Measurements from ENCODE around the gene SHISA5. TPM values are rescaled to one million over a fixed set of nuclear protein-coding genes. Genes with fewer than 3 reads are reported as not detected.

Gene SHISA5
- total and polyA plus RNA-seq, 2 of the 8 experiments (the other 6 are each of a cell fraction or from before 2014, with no cell fraction given): 196 to 315 TPM

DNA sequence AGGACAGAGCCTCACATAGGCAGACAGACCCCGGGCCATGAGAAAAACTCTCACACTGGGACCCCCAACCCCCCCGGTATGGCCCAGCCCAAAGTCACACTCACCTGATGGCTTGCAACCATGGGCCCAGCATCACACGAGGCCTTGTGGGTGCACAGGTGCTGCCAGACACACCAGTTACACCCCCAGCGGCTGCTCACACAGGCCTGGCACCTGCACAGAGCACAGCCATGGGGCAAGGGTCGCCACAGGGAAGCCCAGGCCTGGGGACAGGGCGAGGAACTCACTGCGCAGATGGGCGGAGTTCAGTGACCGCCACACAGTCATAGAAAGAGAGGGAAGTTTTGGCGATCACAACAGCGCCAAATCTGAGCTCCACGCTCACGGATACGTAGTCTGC is 83.4 kb downstream of the SHISA5 start (continued):
- TF ChIP-seq, protein P1, sequence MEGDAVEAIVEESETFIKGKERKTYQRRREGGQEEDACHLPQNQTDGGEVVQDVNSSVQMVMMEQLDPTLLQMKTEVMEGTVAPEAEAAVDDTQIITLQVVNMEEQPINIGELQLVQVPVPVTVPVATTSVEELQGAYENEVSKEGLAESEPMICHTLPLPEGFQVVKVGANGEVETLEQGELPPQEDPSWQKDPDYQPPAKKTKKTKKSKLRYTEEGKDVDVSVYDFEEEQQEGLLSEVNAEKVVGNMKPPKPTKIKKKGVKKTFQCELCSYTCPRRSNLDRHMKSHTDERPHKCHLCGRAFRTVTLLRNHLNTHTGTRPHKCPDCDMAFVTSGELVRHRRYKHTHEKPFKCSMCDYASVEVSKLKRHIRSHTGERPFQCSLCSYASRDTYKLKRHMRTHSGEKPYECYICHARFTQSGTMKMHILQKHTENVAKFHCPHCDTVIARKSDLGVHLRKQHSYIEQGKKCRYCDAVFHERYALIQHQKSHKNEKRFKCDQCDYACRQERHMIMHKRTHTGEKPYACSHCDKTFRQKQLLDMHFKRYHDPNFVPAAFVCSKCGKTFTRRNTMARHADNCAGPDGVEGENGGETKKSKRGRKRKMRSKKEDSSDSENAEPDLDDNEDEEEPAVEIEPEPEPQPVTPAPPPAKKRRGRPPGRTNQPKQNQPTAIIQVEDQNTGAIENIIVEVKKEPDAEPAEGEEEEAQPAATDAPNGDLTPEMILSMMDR (IDR thresholded peaks at IDR 0.05; ENCODE audit: control extremely low read depth in 1 of 3, insufficient read depth in 1 of 3, low read depth in 1 of 3, low read length in 3 of 3): no peak
- no peak for TF ChIP-seq NRF1 (IDR thresholded peaks at IDR 0.05; ENCODE audit: low read depth, low read length)

All from H1 (cell line).